Activated naive CD4-positive, alpha-beta T cell treated with anti-CD3 and anti-CD28 coated beads, Interleukin-2, amount 50 U/mL, for 72 hours (primary cell): ENCODE measurements around the gene TEC. TPM values are rescaled to one million over a fixed set of nuclear protein-coding genes. Genes with fewer than 3 reads are reported as not detected.
A peak's percentile ranks its signal among the peaks of the same experiment; 100 is the strongest.

Experiments
- ATAC-seq, 2 donors: fragments of 150-1000 bp; cut with Tn5 transposase; 2 replicates each; pipeline ENCODE4 v1.10.0; 2021; ENCODE audit warnings: mild to moderate bottlenecking in 2 of 2, moderate library complexity in 2 of 2
- DNase-seq, 2 donors: peaks; one replicate each; pipeline ENCODE4 v3.0.0; 2021 to 2022; ENCODE audit warnings: low spot score in 2 of 2
- H3K27ac Mint-ChIP-seq, 2 donors: one replicate each; pipeline ENCODE4 v1.8.0; 2022; ENCODE audit warnings: mild to moderate bottlenecking in 2 of 2, mixed read lengths in 2 of 2
- H3K36me3 Mint-ChIP-seq, 2 donors: one replicate each; pipeline ENCODE4 v1.8.0; 2022; ENCODE audit warnings: mixed read lengths in 2 of 2
- H3K9me3 Mint-ChIP-seq, 2 donors: one replicate each; pipeline ENCODE4 v1.8.0; 2022; ENCODE audit warnings: mixed read lengths in 2 of 2
- total RNA-seq, 2 donors: library from RNA; stranded (reverse); gene quantifications; one replicate each; pipeline ENCODE4 v1.2.3, GENCODE V29; 2022

The TEC gene
- total RNA-seq, 2 donors from 2014 or later = 4.3 to 8.3 TPM

- H3K9me3 Mint-ChIP-seq = no peaks in the 10 kb centered on the region
- no peaks in the 10 kb centered on the region for H3K36me3 Mint-ChIP-seq
- no peak for ATAC-seq
- no peak overlapping the region for H3K27ac Mint-ChIP-seq
- DNase-seq = no peak
These were observed 17.3 kb downstream of the TEC start for GRCh38 chr4:48252313-48252712.

DNA sequence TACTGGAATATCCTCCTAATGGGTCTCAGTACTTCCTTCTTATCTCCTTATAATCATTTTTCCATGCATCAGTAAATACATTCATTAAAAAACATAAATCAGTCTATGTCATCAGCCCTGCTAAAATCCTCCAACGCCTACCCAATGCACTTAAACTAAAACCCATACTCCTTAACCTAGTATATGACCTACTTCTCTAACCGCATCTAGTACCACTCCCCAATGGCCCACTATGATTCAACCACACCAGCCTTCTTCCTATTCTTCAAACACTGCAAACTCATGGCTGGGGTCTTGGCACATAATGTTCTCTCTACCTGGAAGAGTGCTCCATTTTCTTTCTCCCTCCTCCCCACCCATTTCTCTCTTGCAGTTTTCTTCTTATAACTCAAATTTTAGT is 18.7 kb downstream of the TEC start:
- H3K27ac Mint-ChIP-seq = no peak overlapping the region
- no peaks in the 10 kb centered on the region for H3K9me3 Mint-ChIP-seq
- DNase-seq (no peak), ATAC-seq (no peak)
- H3K36me3 Mint-ChIP-seq = no peaks in the 10 kb centered on the region

DNA sequence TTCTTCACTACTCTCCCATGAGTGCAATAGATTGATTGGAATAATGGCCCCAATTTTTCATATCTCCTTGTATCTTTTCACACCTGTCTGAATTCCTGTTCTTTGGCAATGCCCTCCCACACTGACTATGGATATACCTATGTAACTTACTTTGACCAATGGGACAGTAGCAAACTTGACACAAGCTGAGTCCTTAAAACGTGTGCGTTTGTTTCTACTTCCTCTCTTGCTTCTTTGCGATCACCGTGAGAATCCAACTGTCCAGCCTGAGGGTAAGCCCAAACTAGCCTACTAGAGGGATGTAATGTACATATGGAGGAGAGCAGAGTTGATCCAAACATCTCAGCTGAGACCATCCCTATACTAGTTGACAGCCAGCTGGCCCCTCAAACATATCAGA is 19.3 kb downstream of the TEC start:
- no peaks in the 10 kb centered on the region for H3K36me3 Mint-ChIP-seq
- no peaks in the 10 kb centered on the region for H3K9me3 Mint-ChIP-seq
- no peak for DNase-seq
- no peak overlapping the region for H3K27ac Mint-ChIP-seq
- no peak for ATAC-seq

GRCh38 chr4:48249378-48249777 is 20.3 kb downstream of the TEC start:
- H3K9me3 Mint-ChIP-seq = no peaks in the 10 kb centered on the region

GRCh38 chr4:48248559-48248953 is 21.1 kb downstream of the TEC start:
- DNase-seq = no peak
- H3K9me3 Mint-ChIP-seq = no peaks in the 10 kb centered on the region
- ATAC-seq = no peak
- no peaks in the 10 kb centered on the region for H3K36me3 Mint-ChIP-seq
- H3K27ac Mint-ChIP-seq = no peak overlapping the region

More at GRCh38 chr4:48249378-48249777, 20.3 kb downstream of the TEC start:
- DNase-seq (no peak), ATAC-seq (no peak)
- H3K27ac Mint-ChIP-seq = no peak overlapping the region
- H3K36me3 Mint-ChIP-seq = no peaks in the 10 kb centered on the region

DNA sequence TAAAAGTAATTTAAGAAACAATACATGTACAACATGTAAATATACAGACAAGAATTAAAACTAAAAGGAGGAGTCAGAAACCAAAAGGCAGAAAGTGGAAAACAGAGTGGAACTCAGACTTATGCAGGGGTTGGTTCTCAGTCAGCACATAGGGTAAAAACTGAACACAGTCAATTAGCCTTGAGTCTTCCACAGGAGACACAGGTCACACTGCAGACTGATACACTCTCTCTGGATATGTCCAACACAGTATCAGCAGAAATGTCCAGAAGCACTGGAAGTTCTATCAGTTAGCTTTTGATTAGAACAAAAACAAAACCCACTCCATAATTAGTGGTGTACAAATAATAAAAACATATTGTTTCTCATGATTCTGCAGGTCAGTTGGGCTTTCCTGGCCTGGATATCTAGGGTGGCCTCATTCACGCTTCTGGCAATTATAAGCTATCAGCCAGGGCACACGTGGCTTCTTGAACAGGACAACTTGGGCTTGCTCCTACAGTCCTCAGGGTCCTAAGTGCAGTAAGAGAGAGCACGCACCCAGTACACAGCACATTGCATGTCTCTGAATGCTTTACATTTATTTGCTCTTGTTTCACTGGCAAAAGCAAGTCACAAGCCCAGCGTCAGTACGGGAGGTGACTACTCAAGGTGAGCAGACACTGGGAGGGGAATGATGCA is 21.6 kb downstream of the TEC start:
- DNase-seq (no peak), ATAC-seq (no peak)
- Mint-ChIP-seq H3K36me3 (no peaks in the 10 kb centered on the region), H3K9me3 (no peaks in the 10 kb centered on the region), H3K27ac (no peak overlapping the region)

- ATAC-seq = no peak
- no peak for DNase-seq
- no peaks in the 10 kb centered on the region for H3K9me3 Mint-ChIP-seq
- H3K36me3 Mint-ChIP-seq = no peaks in the 10 kb centered on the region
- no peak overlapping the region for H3K27ac Mint-ChIP-seq
These were observed 22.3 kb downstream of the TEC start for GRCh38 chr4:48247142-48247877.

DNA sequence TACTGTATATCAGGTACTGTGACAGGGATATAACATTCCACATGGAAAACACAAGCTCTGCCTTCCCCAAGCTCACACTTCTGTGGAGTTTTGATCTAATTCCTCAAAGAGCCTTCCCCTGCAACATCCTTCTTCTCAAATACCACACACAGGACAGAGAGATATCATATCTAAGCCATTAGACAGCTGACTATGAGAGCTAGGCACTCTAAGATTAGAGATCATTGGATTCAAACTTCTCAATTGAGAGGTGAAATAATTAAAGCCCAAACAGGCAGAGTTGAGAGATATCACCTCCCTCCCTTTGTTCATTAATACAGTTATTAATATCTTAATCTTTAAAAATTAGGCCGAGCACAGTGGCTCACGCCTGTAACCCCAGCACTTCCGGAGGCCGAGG is 25.0 kb downstream of the TEC start:
- no peaks in the 10 kb centered on the region for H3K36me3 Mint-ChIP-seq
- H3K27ac Mint-ChIP-seq = no peak overlapping the region
- no peaks in the 10 kb centered on the region for H3K9me3 Mint-ChIP-seq
- DNase-seq = no peak
- ATAC-seq = no peak

- DNase-seq (no peak), ATAC-seq (no peak)
- H3K36me3 Mint-ChIP-seq = no peaks in the 10 kb centered on the region
- no peaks in the 10 kb centered on the region for H3K9me3 Mint-ChIP-seq
- H3K27ac Mint-ChIP-seq = no peak overlapping the region
These were observed 25.8 kb downstream of the TEC start for GRCh38 chr4:48243887-48244286.

DNA sequence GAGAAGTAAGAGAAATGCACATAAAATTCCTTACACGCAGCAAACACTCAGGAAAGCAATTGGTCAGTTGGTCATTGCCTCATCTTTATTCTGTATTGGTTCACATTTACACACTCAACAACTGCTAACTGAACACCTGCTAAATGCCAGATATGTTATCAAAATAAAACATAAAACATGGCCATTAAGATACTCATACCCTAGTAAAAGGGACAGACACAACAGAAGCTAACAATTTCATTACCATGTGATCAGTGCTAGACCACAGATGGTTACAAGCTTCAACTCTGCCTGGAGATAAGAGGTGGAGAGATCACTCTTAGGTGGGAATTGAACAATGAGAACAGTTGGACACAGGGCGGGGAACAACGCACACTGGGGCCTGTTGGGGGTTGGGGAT is 26.2 kb downstream of the TEC start:
- no peak for ATAC-seq
- no peak overlapping the region for H3K27ac Mint-ChIP-seq
- H3K9me3 Mint-ChIP-seq = no peaks in the 10 kb centered on the region
- DNase-seq = no peak
- no peaks in the 10 kb centered on the region for H3K36me3 Mint-ChIP-seq

- H3K36me3 Mint-ChIP-seq = no peaks in the 10 kb centered on the region
- H3K9me3 Mint-ChIP-seq = no peaks in the 10 kb centered on the region
- no peak overlapping the region for H3K27ac Mint-ChIP-seq
- no peak for ATAC-seq
- DNase-seq = no peak
These were observed 27.0 kb downstream of the TEC start for GRCh38 chr4:48242511-48243195.

GRCh38 chr4:48241731-48242130 is 27.9 kb downstream of the TEC start:
- no peak for ATAC-seq
- H3K36me3 Mint-ChIP-seq = no peaks in the 10 kb centered on the region

DNA sequence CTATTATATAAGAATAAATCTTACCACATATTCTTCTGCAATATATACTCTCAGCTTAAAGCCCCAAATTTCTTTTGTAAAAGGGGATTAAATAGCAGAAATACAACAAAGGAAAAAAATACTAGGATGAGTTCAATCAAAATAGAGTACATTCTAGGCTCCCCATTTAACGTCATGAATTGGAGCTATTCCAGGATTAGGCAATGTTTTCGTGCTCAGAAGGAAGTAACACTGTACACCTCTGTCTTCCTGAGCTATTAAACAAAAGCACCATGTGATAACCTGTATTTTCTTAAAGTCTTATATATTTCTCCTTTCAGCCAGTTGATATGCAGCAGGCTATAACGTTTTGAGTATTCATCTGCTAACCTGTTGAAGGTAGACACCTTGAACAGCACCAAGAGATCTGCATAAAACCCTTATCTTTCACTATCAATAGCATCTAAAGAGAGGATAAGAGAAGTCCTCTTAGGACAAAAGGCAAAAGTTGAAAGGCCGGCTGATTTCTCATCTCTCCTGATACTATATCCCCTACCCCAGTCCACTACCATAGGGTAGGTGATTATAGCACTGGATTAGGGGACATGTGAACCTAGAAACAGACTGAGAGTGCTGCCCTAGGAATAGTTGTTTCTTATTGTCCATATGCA is 31.5 kb downstream of the TEC start:
- H3K36me3 Mint-ChIP-seq = peaks cover 0 to 15% of the 10 kb centered on the region in 2 donors
- no peak overlapping the region for H3K27ac Mint-ChIP-seq
- DNase-seq (no peak), ATAC-seq (no peak)
- H3K9me3 Mint-ChIP-seq = peaks cover 0 to 9% of the 10 kb centered on the region in 2 donors

More at GRCh38 chr4:48241731-48242130, 27.9 kb downstream of the TEC start:
- Mint-ChIP-seq H3K9me3 (no peaks in the 10 kb centered on the region), H3K27ac (no peak overlapping the region)
- DNase-seq = no peak

GRCh38 chr4:48235050-48235449 is 34.6 kb downstream of the TEC start:
- DNase-seq = no peak
- peaks cover 0 to 16% of the 10 kb centered on the region in 2 donors for H3K36me3 Mint-ChIP-seq
- no peak overlapping the region for H3K27ac Mint-ChIP-seq
- peaks cover 3 to 9% of the 10 kb centered on the region in 2 donors for H3K9me3 Mint-ChIP-seq
- ATAC-seq = no peak

DNA sequence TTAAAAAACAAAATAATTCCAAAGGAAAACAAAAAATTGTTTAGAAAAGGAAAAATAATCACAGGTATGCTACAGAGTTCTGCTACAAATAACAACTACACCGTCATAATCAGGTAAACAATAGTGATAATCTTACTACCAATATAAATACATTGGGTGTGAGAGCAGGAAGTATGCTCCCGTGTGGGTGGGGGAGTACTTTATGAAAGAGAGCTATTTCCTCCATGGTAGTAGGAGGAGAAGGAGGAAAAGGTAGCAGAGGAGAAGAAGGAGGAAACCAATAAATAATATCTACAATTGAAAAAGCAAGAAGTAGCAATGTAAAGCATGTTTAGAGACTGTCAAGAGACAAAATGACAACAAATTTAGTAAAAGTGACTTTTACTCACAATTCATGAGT is 35.1 kb downstream of the TEC start:
- Mint-ChIP-seq H3K9me3 (peaks cover 3 to 9% of the 10 kb centered on the region in 2 donors), H3K27ac (peak overlapping the region in 1 of 2 donors; percentile 56), H3K36me3 (peaks cover 0 to 16% of the 10 kb centered on the region in 2 donors)
- no peak for DNase-seq
- ATAC-seq = no peak

DNA sequence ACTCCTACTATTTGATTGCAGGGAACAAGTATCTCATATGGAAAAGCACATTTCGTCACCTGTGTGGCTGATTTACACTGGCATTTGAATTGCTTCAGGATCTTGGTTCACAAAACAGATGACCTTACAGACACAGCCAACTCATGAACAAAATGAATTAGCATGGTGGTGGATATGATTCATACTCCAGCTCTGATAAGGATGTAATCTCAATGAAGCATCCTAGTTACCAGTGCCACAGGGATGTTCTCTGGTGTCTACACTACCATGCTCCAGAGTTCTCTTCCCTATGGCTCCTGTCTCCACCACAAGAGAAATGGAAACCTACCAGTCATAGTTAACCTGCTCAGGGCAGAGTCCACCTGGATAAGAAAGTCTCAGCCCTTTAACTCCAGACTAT is 40.7 kb downstream of the TEC start:
- Mint-ChIP-seq H3K27ac (no peak overlapping the region), H3K9me3 (peaks cover under 1 to 3% of the 10 kb centered on the region in 2 donors), H3K36me3 (peaks cover 0 to 15% of the 10 kb centered on the region in 2 donors)
- ATAC-seq (peak in 1 of 2 donors; percentile 69), DNase-seq (no peak)

- H3K9me3 Mint-ChIP-seq = peaks cover 0 to 3% of the 10 kb centered on the region in 2 donors
- ATAC-seq = no peak
- no peak for DNase-seq
- peaks cover 0 to 5% of the 10 kb centered on the region in 2 donors for H3K36me3 Mint-ChIP-seq
- H3K27ac Mint-ChIP-seq = no peak overlapping the region
These were observed 42.0 kb downstream of the TEC start for GRCh38 chr4:48227662-48228061.
